ENCODE data around the gene NREP. TPM values are rescaled to one million over a fixed set of nuclear protein-coding genes. Genes with fewer than 3 reads are reported as not detected.

Gene NREP
- total RNA-seq, 1 donor from 2014 or later: 874 TPM

GRCh38 chr5:111682121-111682520 lies 74.9 kb downstream of the NREP start:
- peaks cover 36% of the 10 kb centered on the region for H3K4me1 Mint-ChIP-seq (ENCODE audit: unreplicated experiment)
- TF ChIP-seq CTCF (IDR thresholded peaks at IDR 0.05): no peak
- peaks cover 2% of the 10 kb centered on the region for H3K36me3 Mint-ChIP-seq (ENCODE audit: unreplicated experiment)
- no peak for DNase-seq (ENCODE audit: extremely low spot score, unreplicated experiment)
- H3K27me3 Mint-ChIP-seq (ENCODE audit: unreplicated experiment): no peaks in the 10 kb centered on the region
- H3K4me3 Mint-ChIP-seq (ENCODE audit: unreplicated experiment): peak overlapping the region; percentile 46
- H3K9me3 Mint-ChIP-seq (ENCODE audit: unreplicated experiment): no peaks in the 10 kb centered on the region
- H3K27ac Mint-ChIP-seq (ENCODE audit: unreplicated experiment): peak overlapping the region; percentile 97

GRCh38 chr5:111681414-111682120 lies 75.4 kb downstream of the NREP start:
- H3K27ac Mint-ChIP-seq (ENCODE audit: unreplicated experiment): peak overlapping the region; percentile 97
- no peaks in the 10 kb centered on the region for H3K9me3 Mint-ChIP-seq (ENCODE audit: unreplicated experiment)
- no peak for DNase-seq (ENCODE audit: extremely low spot score, unreplicated experiment)
- H3K36me3 Mint-ChIP-seq (ENCODE audit: unreplicated experiment): peaks cover under 1% of the 10 kb centered on the region
- H3K4me3 Mint-ChIP-seq (ENCODE audit: unreplicated experiment): peak overlapping the region; percentile 46
- no peaks in the 10 kb centered on the region for H3K27me3 Mint-ChIP-seq (ENCODE audit: unreplicated experiment)
- H3K4me1 Mint-ChIP-seq (ENCODE audit: unreplicated experiment): peaks cover 41% of the 10 kb centered on the region
- no peak for TF ChIP-seq CTCF (IDR thresholded peaks at IDR 0.05)

GRCh38 chr5:111680737-111681413 lies 76.1 kb downstream of the NREP start:
- H3K36me3 Mint-ChIP-seq (ENCODE audit: unreplicated experiment): no peaks in the 10 kb centered on the region
- peak overlapping the region; percentile 59 for H3K4me3 Mint-ChIP-seq (ENCODE audit: unreplicated experiment)
- DNase-seq (ENCODE audit: extremely low spot score, unreplicated experiment): peak; percentile 89
- no peaks in the 10 kb centered on the region for H3K9me3 Mint-ChIP-seq (ENCODE audit: unreplicated experiment)
- peak overlapping the region; percentile 97 for H3K27ac Mint-ChIP-seq (ENCODE audit: unreplicated experiment)
- H3K4me1 Mint-ChIP-seq (ENCODE audit: unreplicated experiment): peaks cover 48% of the 10 kb centered on the region
- no peaks in the 10 kb centered on the region for H3K27me3 Mint-ChIP-seq (ENCODE audit: unreplicated experiment)
- no peak for TF ChIP-seq CTCF (IDR thresholded peaks at IDR 0.05)

GRCh38 chr5:111679611-111680010 lies 77.4 kb downstream of the NREP start:
- Mint-ChIP-seq H3K9me3 (ENCODE audit: unreplicated experiment) (no peaks in the 10 kb centered on the region), H3K36me3 (ENCODE audit: unreplicated experiment) (no peaks in the 10 kb centered on the region), H3K27ac (ENCODE audit: unreplicated experiment) (peak overlapping the region; percentile 5), H3K4me3 (ENCODE audit: unreplicated experiment) (no peak overlapping the region), H3K27me3 (ENCODE audit: unreplicated experiment) (no peaks in the 10 kb centered on the region), H3K4me1 (ENCODE audit: unreplicated experiment) (peaks cover 56% of the 10 kb centered on the region)
- no peak for TF ChIP-seq CTCF (IDR thresholded peaks at IDR 0.05)
- no peak for DNase-seq (ENCODE audit: extremely low spot score, unreplicated experiment)

Other genes starting within 250 kb of the NREP start
- gene STARD4, start 244.7 kb downstream of the NREP start, total RNA-seq: 24.8 and 29.7 TPM in 2 replicates